ENCODE measurements around the gene TVP23A.
"Not testable (repeated sequence)": the region's sequence is repeated elsewhere in the genome, so short reads cannot be mapped to it uniquely, and the experiment has no call there.

The TVP23A gene

DNA sequence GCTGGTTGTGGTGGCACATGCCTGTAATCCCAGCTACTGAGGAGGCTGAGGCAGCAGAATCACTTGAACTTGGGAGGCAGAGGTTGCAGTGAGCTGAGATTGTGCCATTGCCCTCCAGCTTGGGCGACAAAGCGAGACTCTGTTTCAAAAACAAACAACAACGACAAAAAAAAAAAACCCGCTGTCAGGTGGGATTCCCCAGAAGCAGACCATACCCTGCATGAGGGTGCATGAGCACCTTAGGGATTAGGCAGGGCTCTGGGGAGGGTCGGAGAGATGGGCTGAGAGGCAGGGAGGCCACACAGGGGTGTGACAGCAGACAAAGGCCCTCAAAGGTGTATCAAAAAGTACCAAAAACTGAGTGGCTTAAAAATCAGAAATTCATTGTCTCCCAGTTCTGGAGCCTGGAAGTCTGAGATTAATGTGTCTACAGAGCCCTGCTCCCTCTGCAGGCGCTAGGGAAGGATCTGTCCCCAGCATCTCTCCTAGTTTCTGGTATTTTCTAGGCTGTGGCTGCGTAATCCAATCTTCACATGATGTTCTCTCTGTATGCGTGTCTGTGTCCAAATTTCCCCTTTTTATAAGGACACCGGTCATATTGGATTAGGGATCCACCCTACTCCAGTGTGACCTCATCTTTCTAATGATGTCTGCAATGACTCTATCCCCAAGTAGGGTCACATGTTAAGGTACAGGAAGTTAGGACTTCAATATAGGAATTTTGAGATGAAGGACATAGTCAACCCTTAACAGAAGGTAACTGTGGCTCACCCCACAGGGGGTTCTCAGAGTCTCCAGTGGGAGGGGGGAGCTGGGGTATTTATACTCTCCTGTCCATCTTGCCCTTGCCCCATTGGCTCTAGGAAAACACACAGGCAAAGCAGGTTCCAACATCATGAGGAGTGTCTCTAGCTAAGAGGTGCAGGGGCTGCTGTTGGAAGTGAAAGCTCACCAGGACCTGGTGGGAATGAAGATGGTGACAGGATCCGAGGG lies 13.6 kb upstream of the TVP23A start:
- H3K4me3 ChIP-seq (ENCODE audit: low read length): no peak overlapping the region

DNA sequence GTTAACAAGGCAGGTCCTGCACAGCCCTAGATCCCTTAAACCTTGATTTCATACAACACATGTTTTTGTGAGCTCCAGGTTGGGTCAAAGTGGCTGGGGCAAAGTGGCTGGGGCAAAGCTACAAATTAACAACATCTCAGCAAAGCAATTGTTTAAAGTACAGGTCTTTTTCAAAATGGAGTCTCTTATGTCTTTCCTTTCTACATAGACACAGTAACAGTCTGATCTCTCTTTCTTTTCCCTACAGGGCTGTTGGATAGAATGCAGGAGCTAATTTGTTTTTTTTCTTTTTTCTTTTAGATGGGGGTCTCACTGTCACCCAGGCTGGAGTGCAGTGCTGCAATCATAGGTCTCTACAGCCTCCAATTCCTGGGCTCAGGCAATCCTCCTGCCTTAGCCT lies 11.6 kb upstream of the TVP23A start:
- H3K4me1 ChIP-seq (ENCODE audit: control insufficient read depth, insufficient read depth, low read length): peaks cover 19% of the 10 kb centered on the region
- H3K4me3 ChIP-seq (ENCODE audit: low read length); H3K9ac ChIP-seq (ENCODE audit: low read length); H3K27ac ChIP-seq (ENCODE audit: low read depth, low read length); H3K36me3 ChIP-seq (ENCODE audit: control insufficient read depth, insufficient read depth, low read length); H3K27me3 ChIP-seq (ENCODE audit: control insufficient read depth, insufficient read depth, low read length): not testable (repeated sequence)

More for the DNA sequence above, 13.6 kb upstream of the TVP23A start:
- Histone ChIP-seq H3K9ac (ENCODE audit: low read length) (no peak overlapping the region), H3K36me3 (ENCODE audit: control insufficient read depth, insufficient read depth, low read length) (no peaks in the 10 kb centered on the region), H3K27ac (ENCODE audit: low read depth, low read length) (no peak overlapping the region), H3K4me1 (ENCODE audit: control insufficient read depth, insufficient read depth, low read length) (peaks cover 19% of the 10 kb centered on the region), H3K27me3 (ENCODE audit: control insufficient read depth, insufficient read depth, low read length) (no peaks in the 10 kb centered on the region)

- not testable (repeated sequence) for H3K9ac ChIP-seq (ENCODE audit: low read length)
Measured at GRCh38 chr16:10829390-10830098, 10.9 kb upstream of the TVP23A start.

GRCh38 chr16:10828851-10829366 lies 10.3 kb upstream of the TVP23A start:
- no peak overlapping the region for H3K9ac ChIP-seq (ENCODE audit: low read length)
- H3K27ac ChIP-seq (ENCODE audit: low read depth, low read length): peak overlapping the region; percentile 96
- H3K27me3 ChIP-seq (ENCODE audit: control insufficient read depth, insufficient read depth, low read length): no peaks in the 10 kb centered on the region
- peak overlapping the region; percentile 44 for H3K4me3 ChIP-seq (ENCODE audit: low read length)
- no peaks in the 10 kb centered on the region for H3K36me3 ChIP-seq (ENCODE audit: control insufficient read depth, insufficient read depth, low read length)
- peaks cover 19% of the 10 kb centered on the region for H3K4me1 ChIP-seq (ENCODE audit: control insufficient read depth, insufficient read depth, low read length)

More at GRCh38 chr16:10829390-10830098, 10.9 kb upstream of the TVP23A start:
- Histone ChIP-seq H3K4me1 (ENCODE audit: control insufficient read depth, insufficient read depth, low read length) (peaks cover 19% of the 10 kb centered on the region), H3K4me3 (ENCODE audit: low read length) (peak overlapping the region; percentile 44), H3K27ac (ENCODE audit: low read depth, low read length) (peak overlapping the region; percentile 96)
- H3K36me3 ChIP-seq (ENCODE audit: control insufficient read depth, insufficient read depth, low read length); H3K27me3 ChIP-seq (ENCODE audit: control insufficient read depth, insufficient read depth, low read length): not testable (repeated sequence)

DNA sequence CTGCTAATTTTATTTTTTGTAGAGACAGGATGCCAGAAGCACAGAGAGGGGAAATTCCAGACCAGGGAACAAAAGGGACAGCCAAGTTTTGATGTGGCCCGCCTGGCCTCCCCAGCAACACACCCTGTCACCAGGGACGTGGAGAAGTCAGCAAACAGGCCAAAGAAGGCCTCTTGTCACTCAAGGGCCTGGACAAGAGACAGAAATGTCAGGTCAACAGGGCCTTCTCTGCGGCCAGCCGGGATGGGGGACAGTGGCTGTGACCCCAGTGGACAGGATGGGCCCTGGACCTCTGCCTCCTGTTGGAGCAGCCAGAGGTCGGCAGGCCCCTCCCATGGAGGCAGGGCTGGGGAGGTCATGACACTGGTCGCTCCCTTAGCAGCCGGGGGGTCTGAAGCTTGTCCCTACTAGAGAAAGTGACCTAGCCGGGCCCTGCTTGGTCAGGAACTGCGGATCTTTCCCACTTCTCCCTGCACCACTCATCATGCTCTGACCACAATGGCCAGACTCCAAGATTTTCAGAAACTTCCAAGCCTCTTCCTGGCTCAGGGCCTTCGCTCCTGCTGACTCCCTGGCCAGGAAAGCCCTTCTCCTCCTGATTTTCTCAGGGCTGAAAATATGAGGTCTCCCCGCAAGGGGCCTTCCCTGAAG lies 9.2 kb upstream of the TVP23A start:
- Histone ChIP-seq H3K36me3 (ENCODE audit: control insufficient read depth, insufficient read depth, low read length) (no peaks in the 10 kb centered on the region), H3K27ac (ENCODE audit: low read depth, low read length) (peak overlapping the region; percentile 96), H3K27me3 (ENCODE audit: control insufficient read depth, insufficient read depth, low read length) (no peaks in the 10 kb centered on the region), H3K4me3 (ENCODE audit: low read length) (peak overlapping the region; percentile 44), H3K4me1 (ENCODE audit: control insufficient read depth, insufficient read depth, low read length) (peaks cover 19% of the 10 kb centered on the region), H3K9ac (ENCODE audit: low read length) (no peak overlapping the region)

- Histone ChIP-seq H3K27me3 (ENCODE audit: control insufficient read depth, insufficient read depth, low read length) (no peaks in the 10 kb centered on the region), H3K4me3 (ENCODE audit: low read length) (no peak overlapping the region), H3K4me1 (ENCODE audit: control insufficient read depth, insufficient read depth, low read length) (peaks cover 17% of the 10 kb centered on the region), H3K27ac (ENCODE audit: low read depth, low read length) (no peak overlapping the region), H3K36me3 (ENCODE audit: control insufficient read depth, insufficient read depth, low read length) (no peaks in the 10 kb centered on the region), H3K9ac (ENCODE audit: low read length) (no peak overlapping the region)
Measured at GRCh38 chr16:10824111-10824893, 5.7 kb upstream of the TVP23A start.

- Histone ChIP-seq H3K4me1 (ENCODE audit: control insufficient read depth, insufficient read depth, low read length) (peaks cover 3% of the 10 kb centered on the region), H3K27ac (ENCODE audit: low read depth, low read length) (no peak overlapping the region), H3K36me3 (ENCODE audit: control insufficient read depth, insufficient read depth, low read length) (no peaks in the 10 kb centered on the region), H3K27me3 (ENCODE audit: control insufficient read depth, insufficient read depth, low read length) (no peaks in the 10 kb centered on the region), H3K9ac (ENCODE audit: low read length) (no peak overlapping the region), H3K4me3 (ENCODE audit: low read length) (no peak overlapping the region)
Measured at GRCh38 chr16:10822702-10823101, 4.1 kb upstream of the TVP23A start.

GRCh38 chr16:10820546-10820945 lies 2.0 kb upstream of the TVP23A start:
- Histone ChIP-seq H3K27me3 (ENCODE audit: control insufficient read depth, insufficient read depth, low read length) (no peaks in the 10 kb centered on the region), H3K4me1 (ENCODE audit: control insufficient read depth, insufficient read depth, low read length) (no peaks in the 10 kb centered on the region), H3K36me3 (ENCODE audit: control insufficient read depth, insufficient read depth, low read length) (no peaks in the 10 kb centered on the region), H3K9ac (ENCODE audit: low read length) (no peak overlapping the region), H3K27ac (ENCODE audit: low read depth, low read length) (no peak overlapping the region), H3K4me3 (ENCODE audit: low read length) (no peak overlapping the region)

DNA sequence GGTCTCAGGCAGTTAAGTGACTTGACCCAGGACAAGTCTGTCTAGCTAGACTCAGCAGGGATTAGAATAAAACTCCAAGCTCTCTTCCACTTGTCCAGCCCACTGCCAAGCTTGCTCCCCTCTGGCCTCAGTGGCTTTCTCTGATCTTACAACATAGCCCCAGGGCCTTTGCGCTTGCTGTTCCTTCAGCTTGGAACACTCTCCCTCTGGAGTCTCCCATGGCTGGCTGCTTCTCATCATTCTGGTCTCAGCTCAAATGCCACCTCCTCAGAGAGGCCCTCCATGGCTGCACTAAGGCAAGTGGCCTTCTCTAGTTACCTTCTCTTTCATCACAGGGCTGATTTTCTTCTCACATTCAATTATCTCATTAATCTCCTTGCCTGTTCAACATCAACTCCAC lies 1.1 kb downstream of the TVP23A start:
- Histone ChIP-seq H3K27me3 (ENCODE audit: control insufficient read depth, insufficient read depth, low read length) (no peaks in the 10 kb centered on the region), H3K4me1 (ENCODE audit: control insufficient read depth, insufficient read depth, low read length) (no peaks in the 10 kb centered on the region), H3K36me3 (ENCODE audit: control insufficient read depth, insufficient read depth, low read length) (no peaks in the 10 kb centered on the region), H3K9ac (ENCODE audit: low read length) (no peak overlapping the region), H3K4me3 (ENCODE audit: low read length) (no peak overlapping the region), H3K27ac (ENCODE audit: low read depth, low read length) (no peak overlapping the region)

GRCh38 chr16:10813099-10813455 lies 5.5 kb downstream of the TVP23A start:
- no peak overlapping the region for H3K9ac ChIP-seq (ENCODE audit: low read length)
- no peaks in the 10 kb centered on the region for H3K27me3 ChIP-seq (ENCODE audit: control insufficient read depth, insufficient read depth, low read length)
- H3K4me3 ChIP-seq (ENCODE audit: low read length): no peak overlapping the region
- no peak overlapping the region for H3K27ac ChIP-seq (ENCODE audit: low read depth, low read length)
- no peaks in the 10 kb centered on the region for H3K4me1 ChIP-seq (ENCODE audit: control insufficient read depth, insufficient read depth, low read length)
- H3K36me3 ChIP-seq (ENCODE audit: control insufficient read depth, insufficient read depth, low read length): no peaks in the 10 kb centered on the region

GRCh38 chr16:10812312-10813098 lies 6.1 kb downstream of the TVP23A start:
- Histone ChIP-seq H3K4me3 (ENCODE audit: low read length) (no peak overlapping the region), H3K36me3 (ENCODE audit: control insufficient read depth, insufficient read depth, low read length) (no peaks in the 10 kb centered on the region), H3K4me1 (ENCODE audit: control insufficient read depth, insufficient read depth, low read length) (no peaks in the 10 kb centered on the region), H3K27me3 (ENCODE audit: control insufficient read depth, insufficient read depth, low read length) (no peaks in the 10 kb centered on the region), H3K27ac (ENCODE audit: low read depth, low read length) (no peak overlapping the region), H3K9ac (ENCODE audit: low read length) (no peak overlapping the region)

All from rectal smooth muscle tissue (tissue), 1 donor.